ENCODE results near the gene CYP4A22. TPM values are rescaled to one million over a fixed set of nuclear protein-coding genes. Genes with fewer than 3 reads are reported as not detected.

Gene CYP4A22
- total RNA-seq, 1 experiment from 2014 or later = not detected

DNA sequence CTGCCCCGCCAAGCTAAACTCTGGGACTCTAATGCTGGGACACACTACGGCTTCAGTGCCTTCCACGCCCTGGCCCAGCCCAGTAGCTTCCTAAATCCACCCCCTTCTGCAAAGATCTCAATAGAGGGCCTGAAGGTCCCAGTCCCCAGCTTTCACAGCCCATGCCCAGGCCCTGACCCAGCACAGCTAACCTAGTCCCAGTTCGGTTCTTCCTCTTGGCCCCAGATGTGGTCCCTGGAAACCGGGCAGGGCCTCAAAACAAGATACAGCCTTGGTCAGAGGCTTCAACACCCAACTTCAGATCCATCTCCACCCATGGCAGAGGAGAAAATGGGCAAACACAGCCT is 53.2 kb downstream of the CYP4A22 start:
- ATAC-seq (no peak), DNase-seq (no peak)
- H3K4me2 ChIP-seq (ENCODE audit: low read length) = no peak overlapping the region
- H3K27me3 ChIP-seq (ENCODE audit: low read length) = no peaks in the 10 kb centered on the region
- CTCF ChIA-PET = no interaction called here
- no peaks in the 10 kb centered on the region for H3K4me1 ChIP-seq (ENCODE audit: insufficient read depth, low read length)
- H3K9me2 ChIP-seq (replicated peaks; ENCODE audit: low read length) = no peaks in the 10 kb centered on the region
- no peak overlapping the region for H2AFZ ChIP-seq (ENCODE audit: low read length)
- H3F3A ChIP-seq (ENCODE audit: low read length, unreplicated experiment) = no peaks in the 10 kb centered on the region
- no peaks in the 10 kb centered on the region for H4K20me1 ChIP-seq (ENCODE audit: low read length)
- TF ChIP-seq EZH2 (IDR thresholded peaks at IDR 0.05; ENCODE audit: low read length, unreplicated experiment) = no peak
- H3K9ac ChIP-seq (ENCODE audit: low read length) = no peak overlapping the region
- POLR2A ChIA-PET (ENCODE audit: unreplicated experiment) = no interaction called here
- H3K4me3 ChIP-seq (ENCODE audit: low read length) = no peak overlapping the region
- intact Hi-C loops (cut with micrococcal nuclease) = no loop called here
- H3K27ac ChIP-seq (ENCODE audit: low read length) = no peak overlapping the region
- no peaks in the 10 kb centered on the region for H3K9me3 ChIP-seq (ENCODE audit: low read length)
- no peaks in the 10 kb centered on the region for H3K79me2 ChIP-seq (ENCODE audit: low read length)
- no peaks in the 10 kb centered on the region for H3K36me3 ChIP-seq (ENCODE audit: low read depth, low read length)
- no TSS peak for BruUV-seq (replicated peaks)

DNA sequence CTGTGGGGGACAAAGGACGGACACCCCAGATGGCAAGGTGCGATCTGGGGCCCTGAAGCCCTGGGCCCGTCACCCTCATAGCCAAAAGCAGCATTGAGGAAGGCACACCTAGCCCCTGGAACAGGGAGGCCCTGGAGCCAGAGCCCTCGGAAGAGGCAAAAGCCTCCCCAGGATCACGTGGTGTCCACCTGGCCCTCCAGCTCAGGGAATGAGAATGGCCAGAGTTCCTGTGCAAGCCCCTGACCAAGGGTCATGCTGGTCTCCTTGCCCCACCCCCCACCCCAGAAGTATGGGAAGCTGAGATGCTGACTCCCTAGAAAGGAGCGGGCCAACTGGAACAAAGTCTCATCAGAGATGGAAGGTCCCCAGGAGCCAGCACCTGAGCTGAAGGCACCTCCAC is 53.6 kb downstream of the CYP4A22 start:
- no peaks in the 10 kb centered on the region for H3K36me3 ChIP-seq (ENCODE audit: low read depth, low read length)
- BruUV-seq (replicated peaks) = no TSS peak
- TF ChIP-seq, protein P1, sequence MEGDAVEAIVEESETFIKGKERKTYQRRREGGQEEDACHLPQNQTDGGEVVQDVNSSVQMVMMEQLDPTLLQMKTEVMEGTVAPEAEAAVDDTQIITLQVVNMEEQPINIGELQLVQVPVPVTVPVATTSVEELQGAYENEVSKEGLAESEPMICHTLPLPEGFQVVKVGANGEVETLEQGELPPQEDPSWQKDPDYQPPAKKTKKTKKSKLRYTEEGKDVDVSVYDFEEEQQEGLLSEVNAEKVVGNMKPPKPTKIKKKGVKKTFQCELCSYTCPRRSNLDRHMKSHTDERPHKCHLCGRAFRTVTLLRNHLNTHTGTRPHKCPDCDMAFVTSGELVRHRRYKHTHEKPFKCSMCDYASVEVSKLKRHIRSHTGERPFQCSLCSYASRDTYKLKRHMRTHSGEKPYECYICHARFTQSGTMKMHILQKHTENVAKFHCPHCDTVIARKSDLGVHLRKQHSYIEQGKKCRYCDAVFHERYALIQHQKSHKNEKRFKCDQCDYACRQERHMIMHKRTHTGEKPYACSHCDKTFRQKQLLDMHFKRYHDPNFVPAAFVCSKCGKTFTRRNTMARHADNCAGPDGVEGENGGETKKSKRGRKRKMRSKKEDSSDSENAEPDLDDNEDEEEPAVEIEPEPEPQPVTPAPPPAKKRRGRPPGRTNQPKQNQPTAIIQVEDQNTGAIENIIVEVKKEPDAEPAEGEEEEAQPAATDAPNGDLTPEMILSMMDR (conservative IDR thresholded peaks at IDR 0.05; ENCODE audit: low read depth, low read length) = no peak
- TF ChIP-seq EZH2phosphoT487 (IDR thresholded peaks at IDR 0.05; ENCODE audit: borderline replicate concordance, low read length) (no peak), EZH2 (IDR thresholded peaks at IDR 0.05; ENCODE audit: low read length, unreplicated experiment) (no peak)
- POLR2A ChIA-PET (ENCODE audit: unreplicated experiment) = no interaction called here
- no peaks in the 10 kb centered on the region for H3F3A ChIP-seq (ENCODE audit: low read length, unreplicated experiment)
- ATAC-seq (no peak), DNase-seq (no peak)
- H3K27ac ChIP-seq (ENCODE audit: low read length) = no peak overlapping the region
- H3K9ac ChIP-seq (ENCODE audit: low read length) = no peak overlapping the region
- no peaks in the 10 kb centered on the region for H4K20me1 ChIP-seq (ENCODE audit: low read length)
- H3K4me3 ChIP-seq (ENCODE audit: low read length) = no peak overlapping the region
- intact Hi-C loops (cut with micrococcal nuclease) = no loop called here
- no peaks in the 10 kb centered on the region for H3K4me1 ChIP-seq (ENCODE audit: insufficient read depth, low read length)
- no peaks in the 10 kb centered on the region for H3K27me3 ChIP-seq (ENCODE audit: low read length)
- CTCF ChIA-PET = no interaction called here
- H2AFZ ChIP-seq (ENCODE audit: low read length) = no peak overlapping the region
- H3K4me2 ChIP-seq (ENCODE audit: low read length) = no peak overlapping the region
- no peaks in the 10 kb centered on the region for H3K9me2 ChIP-seq (replicated peaks; ENCODE audit: low read length)
- no peaks in the 10 kb centered on the region for H3K9me3 ChIP-seq (ENCODE audit: low read length)
- H3K79me2 ChIP-seq (ENCODE audit: low read length) = no peaks in the 10 kb centered on the region

DNA sequence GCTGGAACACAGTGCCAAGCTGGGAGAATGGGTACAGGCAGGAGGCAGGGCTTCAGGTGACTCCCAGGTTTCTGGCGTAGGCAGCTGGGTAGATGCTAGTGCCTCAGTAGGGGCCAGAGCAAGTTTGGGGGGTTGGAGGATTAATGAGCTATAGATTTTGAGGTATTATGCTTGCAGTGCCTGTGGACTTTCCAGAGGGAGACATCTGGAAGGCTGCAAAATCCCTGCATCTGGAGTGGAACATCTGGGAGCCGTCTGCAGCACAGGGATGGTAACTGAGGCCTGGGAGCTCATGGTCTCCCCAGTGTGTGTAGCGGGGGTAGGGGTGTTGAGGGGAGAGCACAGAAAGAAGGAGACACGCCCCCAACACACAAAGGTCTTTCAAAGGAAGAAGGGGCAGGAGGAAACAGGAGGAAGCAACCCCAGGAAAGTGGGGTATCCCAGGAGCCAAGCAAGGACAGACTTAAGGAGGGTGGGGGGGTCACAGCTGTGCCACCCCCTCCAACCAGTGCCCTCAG is 54.8 kb downstream of the CYP4A22 start:
- no peak overlapping the region for H2AFZ ChIP-seq (ENCODE audit: low read length)
- H3K9me3 ChIP-seq (ENCODE audit: low read length) = no peaks in the 10 kb centered on the region
- H3F3A ChIP-seq (ENCODE audit: low read length, unreplicated experiment) = no peaks in the 10 kb centered on the region
- no peaks in the 10 kb centered on the region for H3K36me3 ChIP-seq (ENCODE audit: low read depth, low read length)
- DNase-seq (no peak), ATAC-seq (no peak)
- H3K79me2 ChIP-seq (ENCODE audit: low read length) = no peaks in the 10 kb centered on the region
- H3K4me1 ChIP-seq (ENCODE audit: insufficient read depth, low read length) = no peaks in the 10 kb centered on the region
- no peak overlapping the region for H3K9ac ChIP-seq (ENCODE audit: low read length)
- TF ChIP-seq EZH2phosphoT487 (IDR thresholded peaks at IDR 0.05; ENCODE audit: borderline replicate concordance, low read length) (no peak), EZH2 (IDR thresholded peaks at IDR 0.05; ENCODE audit: low read length, unreplicated experiment) (no peak)
- TF ChIP-seq, protein P1 (conservative IDR thresholded peaks at IDR 0.05; ENCODE audit: low read depth, low read length) = no peak
- CTCF ChIA-PET = interaction anchor here (0.8 to 2.2 kb wide), 2 partner anchors 13 to 71 kb away, joined by 3 to 6 read pairs; no protein-coding TSS in a partner anchor
- H3K27me3 ChIP-seq (ENCODE audit: low read length) = no peaks in the 10 kb centered on the region
- H3K4me2 ChIP-seq (ENCODE audit: low read length) = no peak overlapping the region
- BruUV-seq (replicated peaks) = no TSS peak
- H3K27ac ChIP-seq (ENCODE audit: low read length) = no peak overlapping the region
- POLR2A ChIA-PET (ENCODE audit: unreplicated experiment) = no interaction called here
- no peaks in the 10 kb centered on the region for H3K9me2 ChIP-seq (replicated peaks; ENCODE audit: low read length)
- no peak overlapping the region for H3K4me3 ChIP-seq (ENCODE audit: low read length)
- intact Hi-C loops (cut with micrococcal nuclease) = no loop called here
- H4K20me1 ChIP-seq (ENCODE audit: low read length) = no peaks in the 10 kb centered on the region

Measured in PC-3 (cell line).